HepG2 (cell line): ENCODE results near the gene CNOT6. TPM values are rescaled to one million over a fixed set of nuclear protein-coding genes. Genes with fewer than 3 reads are reported as not detected.

ENCODE experiments used
- ATAC-seq: fragments of 200-7000 bp; cut with Tn5 transposase; 3 replicates; pipeline ENCODE4 v1.9.1; 2020; ENCODE audit warnings: mild to moderate bottlenecking, moderate library complexity
- BruUV-seq: library from RNA; stranded (reverse); fragments of 400-500 nt; replicated peaks from 2 replicates; lab custom pipeline; 2021; lab: Mats Ljungman, UMichigan
- CTCF ChIA-PET: fragments of 300-600 bp; formaldehyde crosslinking; extraction: SDS; loops from one replicate; lab custom pipeline; 2021; ENCODE audit warnings: low total read pairs, inconsistent platforms, low intra/inter-chr PET ratio; lab: Yijun Ruan, JAX
- POLR2A ChIA-PET: fragments of 350-600 bp; sonication (Branson Sonifier 250); formaldehyde crosslinking; loops from one replicate; lab custom pipeline; 2020; ENCODE audit warnings: antibody characterized with exemption, inconsistent platforms; lab: Yijun Ruan, JAX
- DNase-seq: peaks from one replicate; pipeline ENCODE4 v3.0.0-alpha.2; 2015; ENCODE audit warnings: low spot score
- FAIRE-seq: peaks from 3 replicates; lab custom pipeline; 2011; peaks lifted over from hg19 to GRCh38; lab: Jason Lieb, UNC
- H2AFZ ChIP-seq: one replicate; pipeline ENCODE4 v1.6.1; 2011; ENCODE audit warnings: low read length, inconsistent platforms
- H3K27ac ChIP-seq: fragments of 300-600 bp; 3 replicates; pipeline ENCODE4 v1.8.0; 2011; ENCODE audit warnings: mixed run types, mild to moderate bottlenecking, mixed read lengths, low read length, inconsistent platforms; ENCODE audit not compliant: insufficient read depth; ENCODE audit errors: extremely low read length
- H3K27me3 ChIP-seq, 2 experiments: fragments of 200-600 bp in 1 of 2; 2 replicates in 1 of 2; 3 replicates in 1 of 2; pipeline versions ENCODE4 v1.6.0 to v1.8.0; 2011; ENCODE audit warnings: low read length in 2 of 2, mild to moderate bottlenecking in 2 of 2, moderate library complexity in 2 of 2, inconsistent platforms in 1 of 2; ENCODE audit not compliant: insufficient read depth in 2 of 2, control insufficient read depth in 1 of 2
- H3K36me3 ChIP-seq, 2 experiments: fragments of 200-600 bp in 1 of 2; replicated peaks in 1 of 2; 2 replicates in 1 of 2; 3 replicates in 1 of 2; pipeline versions ENCODE4 v1.5.1 to v1.8.0; 2011; ENCODE audit warnings: low read length in 2 of 2, inconsistent platforms in 1 of 2; ENCODE audit not compliant: insufficient read depth in 2 of 2, control insufficient read depth in 1 of 2
- H3K4me1 ChIP-seq: 2 replicates; pipeline ENCODE4 v1.5.1; 2012; ENCODE audit warnings: low read length, inconsistent platforms; ENCODE audit not compliant: insufficient read depth
- H3K4me2 ChIP-seq: 2 replicates; pipeline ENCODE4 v1.6.0; 2011; ENCODE audit warnings: low read depth, low read length, inconsistent platforms
- H3K4me3 ChIP-seq, 3 experiments: fragments of 200-600 bp in 1 of 3; sonication (generic), shearing (Covaris generic) in 1 of 3; replicated peaks in 1 of 3; 2 replicates each; pipeline ENCODE4 v1.5.1; 2011 to 2016; ENCODE audit warnings: low read length in 3 of 3, inconsistent platforms in 2 of 3, low read depth in 2 of 3, mild to moderate bottlenecking in 2 of 3, control low read depth in 1 of 3, mixed read lengths in 1 of 3; ENCODE audit not compliant: insufficient read depth in 1 of 3
- H3K79me2 ChIP-seq: one replicate; pipeline ENCODE4 v1.6.1; 2011; ENCODE audit warnings: low read length, inconsistent platforms; ENCODE audit not compliant: insufficient read depth
- H3K9ac ChIP-seq: 2 replicates; pipeline ENCODE4 v1.6.0; 2011; ENCODE audit warnings: mild to moderate bottlenecking, low read depth, low read length, inconsistent platforms; ENCODE audit not compliant: insufficient read depth
- H3K9me3 ChIP-seq: 2 replicates; pipeline ENCODE4 v1.5.1; 2012; ENCODE audit warnings: mild to moderate bottlenecking, low read length
- H4K20me1 ChIP-seq: 2 replicates; pipeline ENCODE4 v1.6.0; 2011; ENCODE audit warnings: inconsistent platforms, mild to moderate bottlenecking, low read length, moderate library complexity; ENCODE audit not compliant: insufficient read depth
- HNRNPLL ChIP-seq: fragments of 200-400 bp; formaldehyde crosslinking; IDR thresholded peaks from 2 replicates; pipeline ENCODE4 v1.6.1; 2017; ENCODE audit warnings: mild to moderate bottlenecking, low read depth, low read length; ENCODE audit not compliant: poor library complexity, severe bottlenecking
- HOXD1 ChIP-seq: sonication (generic); formaldehyde crosslinking; IDR thresholded peaks from 2 replicates; pipeline ENCODE4 v1.5.0; 2020; ENCODE audit warnings: missing genetic modification reagents
- KAT8 ChIP-seq: IDR thresholded peaks from 2 replicates; pipeline ENCODE4 v1.6.1; 2016; ENCODE audit warnings: missing genetic modification reagents, missing compliant biosample characterization
- NCOA5 ChIP-seq: sonication (generic); formaldehyde crosslinking; IDR thresholded peaks from 2 replicates; pipeline ENCODE4 v1.4.0; 2020; ENCODE audit warnings: missing genetic modification reagents
- NFYB ChIP-seq: sonication (generic); formaldehyde crosslinking; IDR thresholded peaks from 2 replicates; pipeline ENCODE4 v1.4.0; 2020; ENCODE audit warnings: missing genetic modification reagents
- POGK ChIP-seq: sonication (generic); formaldehyde crosslinking; conservative IDR thresholded peaks from 2 replicates; pipeline ENCODE4 v1.8.0; 2022; ENCODE audit warnings: mild to moderate bottlenecking, moderate library complexity, missing genetic modification reagents
- SMAD3 ChIP-seq: sonication (generic); formaldehyde crosslinking; IDR thresholded peaks from 2 replicates; pipeline ENCODE4 v1.4.0; 2020; ENCODE audit warnings: missing genetic modification reagents
- XRCC5 ChIP-seq: fragments of 200-400 bp; formaldehyde crosslinking; optimal IDR thresholded peaks from 2 replicates; pipeline ENCODE3; 2017; ENCODE audit warnings: mild to moderate bottlenecking, low read length
- YEATS4 ChIP-seq: sonication (generic); formaldehyde crosslinking; IDR thresholded peaks from 2 replicates; pipeline ENCODE4 v1.4.0; 2020; ENCODE audit warnings: missing genetic modification reagents, borderline replicate concordance
- ZNF276 ChIP-seq: sonication (generic); formaldehyde crosslinking; IDR thresholded peaks from 2 replicates; pipeline ENCODE4 v1.4.0; 2020; ENCODE audit warnings: mild to moderate bottlenecking, low read depth, missing genetic modification reagents
- ZNF329 ChIP-seq: sonication (generic); formaldehyde crosslinking; IDR thresholded peaks from 2 replicates; pipeline ENCODE4 v1.9.0; 2021; ENCODE audit warnings: low read depth, mild to moderate bottlenecking, missing genetic modification reagents
- ZNF552 ChIP-seq: sonication (generic); formaldehyde crosslinking; IDR thresholded peaks from 2 replicates; pipeline ENCODE4 v1.9.0; 2022; ENCODE audit warnings: missing genetic modification reagents, mild to moderate bottlenecking, borderline replicate concordance
- ZNF556 ChIP-seq: sonication (generic); formaldehyde crosslinking; IDR thresholded peaks from 2 replicates; pipeline ENCODE4 v1.4.0; 2020; ENCODE audit warnings: mild to moderate bottlenecking, missing genetic modification reagents, borderline replicate concordance
- ZNF574 ChIP-seq: sonication (generic); formaldehyde crosslinking; IDR thresholded peaks from 2 replicates; pipeline ENCODE4 v1.4.0; 2020; ENCODE audit warnings: missing genetic modification reagents
- ZNF605 ChIP-seq: sonication (generic); formaldehyde crosslinking; IDR thresholded peaks from 2 replicates; pipeline ENCODE4 v1.8.0; 2022; ENCODE audit warnings: mild to moderate bottlenecking, missing genetic modification reagents
- ZNF709 ChIP-seq: sonication (generic); formaldehyde crosslinking; IDR thresholded peaks from 2 replicates; pipeline ENCODE4 v1.5.0; 2020; ENCODE audit warnings: mild to moderate bottlenecking, missing genetic modification reagents
- ZNF776 ChIP-seq: sonication (generic); formaldehyde crosslinking; IDR thresholded peaks from 2 replicates; pipeline ENCODE4 v1.4.0; 2020; ENCODE audit warnings: mild to moderate bottlenecking, missing genetic modification reagents
- ZSCAN9 ChIP-seq: IDR thresholded peaks from 2 replicates; pipeline ENCODE4 v1.6.1; 2016; ENCODE audit warnings: borderline replicate concordance
- WGBS: methylation state at CpG from one replicate; pipeline ENCODE4 v1.1.6; 2017; ENCODE audit warnings: low lambda C conversion rate; 5-methylcytosine and 5-hydroxymethylcytosine counted together
- in situ Hi-C: cut with HindIII; loops from 2 replicates; pipeline ENCODE4 v1.10.0; 2017; ENCODE audit warnings: low pct_unique_long_range_greater_than_20kb; ENCODE audit not compliant: extremely low pct_ligation_motif_present
- intact Hi-C: fragments of 100-400 bp; cut with micrococcal nuclease; formaldehyde crosslinking; loops from one replicate; pipeline ENCODE4 v1.10.0; 2022; ENCODE audit not compliant: unreplicated experiment
- polyA plus RNA-seq, 8 experiments: library from polyadenylated mRNA; depleted of rRNA in 3 of 8; stranded (reverse) in 7 of 8; unstranded in 1 of 8; fragments of >200 nt; fragmentation: Illumina TruSeq in 4 of 8; extraction: Trizol in 4 of 8; gene quantifications; 2 replicates each; pipeline versions ENCODE4 v1.2.1 to v1.2.3, GENCODE V29; 2011 to 2016; ENCODE audit warnings: low read depth in 4 of 8, missing spikeins in 1 of 8, mixed read lengths in 1 of 8; ENCODE audit not compliant: insufficient read depth in 1 of 8
- total RNA-seq, 5 experiments: library from RNA; depleted of rRNA; stranded (reverse); fragments of >200 nt; fragmentation: Illumina TruSeq; extraction: Trizol; gene quantifications; 2 replicates each; pipeline ENCODE4 v1.2.3, GENCODE V29; 2016; ENCODE audit warnings: low read depth in 1 of 5

The CNOT6 gene
- total and polyA plus RNA-seq, 2 of the 13 experiments (the other 11 are each of a cell fraction or from before 2014, with no cell fraction given), result 8.8 to 9.1 TPM

GRCh38 chr5:180523629-180524466 lies 29.7 kb downstream of the CNOT6 start (continued):
- TF ChIP-seq POGK (CRISPR knock-in tag) (no peak), YEATS4 (no peak), ZSCAN9 (CRISPR knock-in tag) (no peak), ZNF329 (CRISPR knock-in tag) (no peak), ZNF574 (no peak), XRCC5 (no peak), ZNF552 (CRISPR knock-in tag) (no peak)

- no peak overlapping the region for H3K4me3 ChIP-seq
- H3K27ac ChIP-seq, result no peak overlapping the region
- no TSS peak for BruUV-seq
- H3K4me2 ChIP-seq, result no peak overlapping the region
- H3K9me3 ChIP-seq, result no peaks in the 10 kb centered on the region
- H3K9ac ChIP-seq, result no peak overlapping the region
- peaks cover 71% of the 10 kb centered on the region for H3K79me2 ChIP-seq
- CTCF ChIA-PET, result no interaction called here
- in situ Hi-C loops (no loop called here), intact Hi-C loops (no loop called here)
- no peak overlapping the region for H2AFZ ChIP-seq
- POLR2A ChIA-PET, result no interaction called here
- no peak for DNase-seq
- WGBS, result 96% methylated on average over 4 of the region's 4 CpGs
- H3K36me3 ChIP-seq, result peaks cover 3 to 20% of the 10 kb centered on the region in 2 experiments; a peak in 3 of 5 replicates
- H3K27me3 ChIP-seq, result no peaks in the 10 kb centered on the region
- ATAC-seq, result no peak
- H4K20me1 ChIP-seq, result peaks cover 24% of the 10 kb centered on the region
- FAIRE-seq, result no peak
- H3K4me1 ChIP-seq, result no peaks in the 10 kb centered on the region
- TF ChIP-seq NCOA5 (no peak), ZNF605 (no peak), HNRNPLL (no peak), HOXD1 (no peak), SMAD3 (CRISPR knock-in tag) (no peak), ZNF776 (no peak), ZNF276 (CRISPR knock-in tag) (no peak), NFYB (CRISPR knock-in tag) (no peak), ZNF556 (CRISPR knock-in tag) (no peak), ZNF709 (CRISPR knock-in tag) (no peak), KAT8 (CRISPR knock-in tag) (no peak)
These were observed 31.2 kb downstream of the CNOT6 start for GRCh38 chr5:180525399-180525798.
